GM11168 (cell line): ENCODE measurements around the gene DNAH6.

Experiments used
- in situ Hi-C: fragments of 300-500 bp; cut with MboI; formaldehyde crosslinking; loops from one replicate; pipeline ENCODE4 v1.12.0; 2022; ENCODE audit warnings: low sequenced_read_pairs; ENCODE audit not compliant: unreplicated experiment

The DNAH6 gene

DNA sequence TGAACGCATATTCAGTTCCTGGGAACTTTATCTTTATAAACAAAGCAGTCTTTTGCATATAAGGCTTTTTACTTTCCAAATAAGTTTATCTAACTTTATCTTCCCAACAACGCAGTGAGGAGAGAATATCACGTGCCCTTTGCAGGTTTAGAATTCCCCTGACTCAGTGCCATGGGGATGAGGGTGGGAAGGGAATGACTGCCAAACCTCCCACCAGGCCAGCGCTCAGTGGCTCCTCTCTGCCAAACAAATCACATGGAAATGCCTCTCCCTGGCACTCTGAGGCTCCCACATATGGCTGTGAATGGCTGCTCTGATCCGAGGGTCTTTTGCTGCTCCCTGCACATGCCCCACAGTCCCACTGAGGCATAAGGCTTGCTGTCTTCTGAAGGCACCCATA is 158.3 kb downstream of the DNAH6 start:
- in situ Hi-C loops: no loop called here

- in situ Hi-C loops: no loop called here
Observed at GRCh38 chr2:84676295-84676694, 160.0 kb downstream of the DNAH6 start.

DNA sequence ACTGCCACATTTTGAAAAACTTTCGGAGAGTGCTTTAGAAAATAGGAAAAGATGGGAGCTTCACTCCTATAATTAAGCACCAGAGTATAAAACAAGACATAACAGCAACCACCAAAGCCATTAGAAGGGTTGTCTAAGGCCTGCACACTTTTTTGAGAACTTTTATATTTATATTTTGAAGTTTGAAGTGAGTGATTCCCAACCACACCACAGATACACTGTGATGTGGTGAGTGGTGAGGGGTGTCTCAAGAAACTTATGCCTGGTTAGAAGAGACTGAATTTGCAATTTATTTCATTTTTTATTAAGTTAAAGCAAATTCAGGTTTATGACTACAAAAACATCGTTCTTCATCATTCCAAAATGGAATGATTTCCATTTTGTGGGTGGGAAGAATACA is 161.9 kb downstream of the DNAH6 start:
- in situ Hi-C loops: no loop called here

DNA sequence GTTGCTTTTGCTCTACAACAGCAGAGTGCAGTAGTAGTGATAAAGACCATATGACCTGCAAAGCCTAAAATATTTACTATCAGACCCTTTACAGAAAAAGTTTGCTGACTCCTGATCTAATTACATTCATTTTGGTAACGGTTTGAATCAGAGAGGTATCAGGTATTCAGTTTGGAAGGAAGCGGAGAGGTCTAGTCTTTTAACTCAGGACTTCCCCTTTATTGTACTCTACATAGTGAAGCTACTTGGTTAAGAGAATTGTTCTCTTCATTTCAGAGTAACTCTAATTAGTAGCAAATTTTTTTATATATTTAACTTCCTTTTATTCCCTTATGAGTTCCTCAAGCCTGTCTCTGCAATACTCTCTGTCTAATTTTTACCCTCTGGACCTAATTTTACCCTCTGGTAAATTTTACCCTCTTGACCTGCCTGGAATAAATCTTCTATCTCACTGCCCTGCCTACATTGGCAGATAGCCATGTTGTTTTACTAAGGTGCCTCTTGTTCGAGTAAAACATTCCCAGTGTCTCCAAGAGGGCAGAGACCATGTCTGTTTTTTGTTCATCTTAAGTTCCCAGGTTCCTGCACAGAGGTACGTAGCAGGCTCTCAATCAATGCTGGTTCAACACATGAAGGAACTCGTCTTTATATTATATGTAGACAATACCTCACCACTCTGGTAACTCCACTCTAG is 170.6 kb downstream of the DNAH6 start:
- in situ Hi-C loops: no loop called here

DNA sequence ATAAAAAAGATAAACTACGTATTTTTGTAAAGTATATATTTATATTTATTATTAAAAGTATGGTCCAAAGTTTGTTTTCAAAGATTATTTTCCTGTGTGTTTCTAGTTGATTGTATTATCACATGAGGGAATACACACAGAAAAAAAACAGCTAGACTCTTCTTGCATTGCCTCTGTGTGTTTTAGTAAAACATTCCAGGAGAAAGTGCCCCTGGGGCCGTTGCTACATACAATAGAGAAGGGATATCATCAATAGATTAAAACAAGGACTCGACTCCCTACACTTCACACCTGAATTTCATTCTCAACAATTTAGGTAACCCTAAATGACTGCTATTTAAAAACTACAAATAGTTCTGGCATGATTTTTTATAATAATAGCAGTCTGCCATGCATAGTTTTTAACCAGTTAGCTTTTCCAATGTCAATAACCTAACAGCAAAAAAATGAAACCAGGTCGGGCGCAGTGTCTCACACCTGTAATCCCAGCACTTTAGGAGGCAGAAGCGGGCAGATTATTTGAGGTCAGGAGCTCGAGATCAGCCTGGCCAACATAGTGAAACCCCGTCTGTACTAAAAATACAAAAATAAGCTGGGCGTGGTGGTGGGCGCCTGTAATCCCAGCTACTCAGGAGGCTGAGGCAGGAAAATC is 171.3 kb downstream of the DNAH6 start:
- in situ Hi-C loops: no loop called here

DNA sequence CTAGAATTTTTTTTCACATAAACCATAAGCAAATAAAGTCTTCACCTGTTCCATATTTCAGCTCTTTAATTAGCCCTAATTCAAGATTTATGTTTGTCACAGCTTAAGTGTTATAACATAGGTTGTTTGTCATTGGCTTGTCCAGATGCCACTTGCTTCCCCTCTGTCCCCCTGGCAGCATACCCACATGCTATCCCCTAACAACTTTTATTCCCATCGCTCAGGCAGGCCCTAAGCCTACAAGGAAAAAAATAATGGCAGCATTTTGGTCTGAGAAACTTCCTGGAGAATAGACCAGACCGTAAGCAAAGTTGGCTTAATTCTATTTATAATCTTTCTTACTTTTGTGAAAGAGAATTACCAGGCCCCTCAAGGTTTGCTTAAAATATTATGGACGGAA is 173.9 kb downstream of the DNAH6 start:
- in situ Hi-C loops: no loop called here

DNA sequence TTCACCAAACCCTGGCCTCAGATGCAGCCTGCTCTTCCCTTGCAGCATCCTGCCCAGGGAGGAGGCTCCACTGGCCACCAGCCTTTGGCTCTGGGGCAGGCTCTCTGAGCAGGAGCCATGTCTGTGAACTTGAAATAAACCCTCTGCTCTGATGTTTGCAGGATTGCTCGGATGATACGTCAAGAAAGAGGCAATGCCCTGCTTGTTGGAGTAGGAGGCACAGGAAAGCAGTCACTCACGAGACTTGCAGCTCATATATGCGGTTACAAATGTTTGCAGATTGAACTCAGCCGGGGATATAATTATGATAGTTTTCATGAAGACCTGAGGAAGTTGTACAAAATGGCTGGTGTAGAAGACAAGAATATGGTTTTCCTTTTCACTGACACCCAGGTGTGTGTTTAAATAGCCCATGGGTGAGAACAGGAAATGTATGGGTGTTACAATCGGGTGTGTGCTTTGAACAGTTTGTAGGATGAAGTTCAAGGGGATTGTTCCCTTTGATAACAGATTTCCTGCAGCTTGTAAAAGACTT is 177.9 kb downstream of the DNAH6 start:
- in situ Hi-C loops: no loop called here

DNA sequence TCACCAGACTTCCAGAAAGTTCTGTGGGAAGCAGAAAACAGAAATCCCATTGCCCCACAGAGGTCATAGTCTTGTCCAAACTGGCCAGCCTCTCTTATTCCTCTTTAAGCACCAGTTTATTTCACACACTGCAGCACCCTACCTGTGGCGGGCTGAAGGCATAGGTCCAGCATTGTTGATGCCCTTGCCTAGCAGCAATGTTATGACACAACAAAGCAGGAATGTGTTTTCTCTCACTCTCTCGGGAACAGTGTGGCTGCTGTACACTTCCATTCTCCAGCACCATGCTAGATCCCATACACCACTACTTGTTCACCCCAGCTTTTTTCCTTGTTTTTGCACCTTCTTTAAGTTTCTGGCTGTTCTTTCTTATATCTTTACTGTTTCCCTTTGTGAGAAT is 181.6 kb downstream of the DNAH6 start:
- in situ Hi-C loops: no loop called here

DNA sequence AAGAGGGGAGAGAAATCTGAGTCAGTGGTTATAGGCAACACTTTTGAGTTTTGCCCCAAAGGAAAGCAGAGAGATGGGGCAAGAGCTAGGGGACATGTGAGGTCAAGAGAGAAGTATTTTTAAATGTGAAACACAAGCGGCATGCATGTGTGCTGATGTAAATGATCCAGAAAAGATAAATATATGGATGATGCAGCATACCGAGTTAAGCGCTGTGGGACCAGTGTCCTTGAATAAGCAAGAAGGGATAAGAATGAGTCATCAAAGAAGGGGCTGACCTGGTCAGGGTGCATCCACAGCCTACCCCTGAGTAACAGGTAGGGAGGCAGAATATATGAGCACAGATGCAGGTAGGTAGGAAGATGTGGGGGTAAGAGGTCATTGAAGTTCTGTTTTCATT is 183.7 kb downstream of the DNAH6 start:
- in situ Hi-C loops: no loop called here

DNA sequence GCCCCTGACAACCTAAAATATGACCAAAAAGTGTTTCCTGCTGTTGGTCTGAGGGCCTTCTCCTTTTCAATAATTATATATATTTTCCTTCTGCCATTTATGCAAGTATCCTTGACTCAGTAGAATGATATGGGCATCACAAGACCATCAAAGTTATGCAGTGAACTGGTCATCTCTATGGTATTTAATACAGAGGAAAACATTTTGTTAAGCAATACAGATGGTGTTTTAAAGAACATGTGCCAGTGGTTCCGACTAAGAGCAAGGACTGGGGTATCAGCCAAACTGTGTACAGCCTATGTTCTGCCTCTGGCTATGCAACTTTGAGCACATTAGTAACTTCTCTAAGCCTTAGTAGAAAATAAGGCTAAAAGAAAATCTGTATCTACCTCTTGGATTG is 185.6 kb downstream of the DNAH6 start:
- in situ Hi-C loops: no loop called here

DNA sequence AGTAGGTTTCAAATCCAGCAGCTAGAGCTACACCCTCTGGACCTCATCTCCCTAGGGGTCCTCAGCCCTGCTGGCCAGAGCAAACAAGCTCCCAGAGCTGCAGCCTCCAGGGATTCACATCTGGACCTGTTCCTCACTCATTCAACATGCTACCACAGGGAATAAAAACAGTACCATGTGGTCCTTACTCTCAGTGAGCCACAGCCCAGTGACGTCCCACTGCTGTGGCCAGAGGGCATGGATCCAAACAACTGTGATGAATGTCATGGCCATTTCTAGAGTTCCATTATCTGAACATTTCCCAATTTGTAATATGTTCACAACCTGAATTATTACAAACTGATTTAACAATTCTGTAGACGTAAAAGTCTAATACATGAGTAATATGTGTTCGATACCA is 186.6 kb downstream of the DNAH6 start:
- in situ Hi-C loops: no loop called here

GRCh38 chr2:84703831-84704230 is 187.5 kb downstream of the DNAH6 start:
- in situ Hi-C loops: no loop called here

- in situ Hi-C loops: no loop called here
Observed at GRCh38 chr2:84704505-84705244, 188.4 kb downstream of the DNAH6 start.

DNA sequence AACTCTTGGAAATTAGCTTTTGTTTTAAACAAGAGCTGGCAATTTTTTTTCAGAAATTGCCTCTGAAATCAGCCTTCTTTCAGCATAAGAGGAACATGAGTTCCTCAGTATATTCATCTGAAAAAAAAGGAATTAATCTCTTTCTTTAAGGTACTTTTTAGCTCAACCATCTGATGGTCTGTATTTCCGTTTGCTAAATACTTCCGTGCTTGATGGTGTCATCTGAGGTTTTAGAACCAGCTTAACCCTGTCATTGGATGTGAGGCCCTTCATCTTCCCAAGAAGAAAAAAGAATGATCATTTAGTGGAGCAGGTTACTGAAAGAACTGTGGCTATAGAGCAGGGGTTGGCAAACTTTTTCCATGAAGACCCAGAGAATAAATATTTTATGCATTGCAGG is 189.6 kb downstream of the DNAH6 start:
- in situ Hi-C loops: no loop called here

DNA sequence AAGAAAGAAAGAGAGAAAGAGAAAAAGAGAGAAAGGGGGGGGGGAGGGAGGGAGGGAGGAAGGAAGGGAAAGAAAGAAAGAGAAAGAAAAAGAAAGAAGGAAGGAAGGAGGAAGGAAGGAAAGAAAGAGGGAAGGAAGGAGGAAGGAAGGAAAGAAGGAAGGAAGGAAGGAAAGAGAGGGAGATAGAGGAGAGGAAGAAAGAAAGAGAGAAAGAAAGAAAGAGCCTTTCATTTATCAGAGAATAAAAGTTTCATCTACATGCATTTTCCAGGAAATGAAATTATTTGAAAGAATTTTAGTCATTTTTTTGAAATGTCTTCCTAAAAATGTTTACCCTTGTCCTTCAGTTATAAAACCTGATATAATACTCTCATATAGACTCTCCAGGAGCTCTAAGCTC is 192.1 kb downstream of the DNAH6 start:
- in situ Hi-C loops: no loop called here

DNA sequence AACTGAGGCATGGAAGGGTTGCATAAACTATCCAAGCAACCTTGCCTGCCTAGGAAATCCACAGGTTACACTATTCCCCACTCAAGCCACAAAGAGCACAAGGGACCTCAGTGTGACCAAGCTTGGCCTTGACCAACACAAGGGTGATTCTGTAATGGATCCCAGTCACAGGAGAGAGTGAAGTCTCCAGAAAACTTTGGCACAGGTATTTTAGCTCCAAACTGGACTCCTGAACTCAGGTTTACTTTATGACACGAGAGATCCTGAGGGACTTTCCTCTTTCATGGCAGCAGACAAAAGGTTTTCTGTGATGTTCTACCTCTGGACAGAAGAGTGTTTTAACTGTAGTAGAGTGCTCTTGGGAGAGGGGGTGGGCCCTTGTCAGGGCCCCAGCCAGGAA is 195.4 kb downstream of the DNAH6 start:
- in situ Hi-C loops: no loop called here

GRCh38 chr2:84713441-84713840 is 197.1 kb downstream of the DNAH6 start:
- in situ Hi-C loops: no loop called here

DNA sequence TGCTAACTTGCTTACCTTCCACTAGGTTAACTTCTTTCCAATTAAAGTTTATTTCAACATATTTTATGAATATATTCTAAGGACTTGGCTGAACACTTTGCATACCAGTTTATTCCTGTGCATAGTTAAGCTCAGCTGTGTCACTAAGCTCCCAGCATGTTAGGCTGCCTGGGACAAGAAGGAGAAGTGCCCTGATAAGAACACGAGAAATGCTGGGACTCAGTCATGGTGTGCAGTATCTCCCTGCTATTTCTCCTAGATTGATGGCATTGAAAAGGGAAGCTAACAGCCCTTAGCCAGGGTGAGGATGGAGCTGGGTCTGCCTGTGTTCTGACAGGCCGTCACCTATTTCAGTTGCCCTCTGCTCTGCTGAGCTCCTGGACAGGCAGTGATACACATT is 200.3 kb downstream of the DNAH6 start:
- in situ Hi-C loops: no loop called here

DNA sequence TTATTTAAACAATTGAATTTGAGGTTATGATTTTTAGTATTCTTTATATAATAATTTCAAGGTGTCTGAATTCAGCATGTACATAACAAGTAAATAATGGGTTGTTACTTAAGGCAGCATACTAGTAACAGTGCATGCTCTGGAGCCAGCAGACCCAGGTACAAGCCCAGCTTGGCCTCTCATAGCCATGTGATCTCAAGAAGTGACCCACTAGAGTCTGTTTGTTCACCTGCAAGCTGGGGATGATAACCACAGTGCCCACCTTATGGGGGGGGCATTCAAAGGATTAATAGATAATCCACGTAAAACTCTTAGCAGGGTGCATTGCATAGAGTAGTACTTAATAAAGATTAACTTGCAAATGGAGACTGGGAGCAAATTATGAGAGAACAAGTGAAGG is 201.0 kb downstream of the DNAH6 start:
- in situ Hi-C loops: no loop called here

- in situ Hi-C loops: no loop called here
Observed at GRCh38 chr2:84719434-84719833, 203.1 kb downstream of the DNAH6 start.

GRCh38 chr2:84723831-84724230 is 207.5 kb downstream of the DNAH6 start:
- in situ Hi-C loops: no loop called here
